ENCODE data around the gene NT5C3A.
"Not testable (repeated sequence)": the region's sequence is repeated elsewhere in the genome, so short reads cannot be mapped to it uniquely, and the experiment has no call there.

The NT5C3A gene

GRCh38 chr7:32992750-32993149 lies 69.8 kb downstream of the NT5C3A start:
- H3K36me3 Mint-ChIP-seq (ENCODE audit: low read depth); H3K4me3 Mint-ChIP-seq; H3K27me3 Mint-ChIP-seq (ENCODE audit: low read depth); H3K27ac Mint-ChIP-seq; H3K9me3 Mint-ChIP-seq: not testable (repeated sequence)
- peaks cover 15% of the 10 kb centered on the region for H3K4me1 Mint-ChIP-seq (ENCODE audit: low read depth)

- not testable (repeated sequence) for H3K36me3 Mint-ChIP-seq (ENCODE audit: low read depth); H3K9me3 Mint-ChIP-seq; H3K27ac Mint-ChIP-seq; H3K27me3 Mint-ChIP-seq (ENCODE audit: low read depth); H3K4me3 Mint-ChIP-seq
- H3K4me1 Mint-ChIP-seq (ENCODE audit: low read depth), result peaks cover 15% of the 10 kb centered on the region
Observed at GRCh38 chr7:32991975-32992700, 70.4 kb downstream of the NT5C3A start.

GRCh38 chr7:32991068-32991585 lies 71.4 kb downstream of the NT5C3A start:
- H3K27ac Mint-ChIP-seq; H3K36me3 Mint-ChIP-seq (ENCODE audit: low read depth); H3K4me3 Mint-ChIP-seq; H3K27me3 Mint-ChIP-seq (ENCODE audit: low read depth); H3K9me3 Mint-ChIP-seq: not testable (repeated sequence)
- H3K4me1 Mint-ChIP-seq (ENCODE audit: low read depth), result peaks cover 15% of the 10 kb centered on the region

- H3K27me3 Mint-ChIP-seq (ENCODE audit: low read depth); H3K36me3 Mint-ChIP-seq (ENCODE audit: low read depth); H3K9me3 Mint-ChIP-seq; H3K27ac Mint-ChIP-seq: not testable (repeated sequence)
- Mint-ChIP-seq H3K4me3 (peak overlapping the region; percentile 1), H3K4me1 (ENCODE audit: low read depth) (peaks cover 14% of the 10 kb centered on the region)
Observed at GRCh38 chr7:32988148-32988547, 74.4 kb downstream of the NT5C3A start.

GRCh38 chr7:32979902-32980301 lies 82.7 kb downstream of the NT5C3A start:
- not testable (repeated sequence) for H3K4me1 Mint-ChIP-seq (ENCODE audit: low read depth)

GRCh38 chr7:32979246-32979645 lies 83.3 kb downstream of the NT5C3A start:
- not testable (repeated sequence) for H3K4me1 Mint-ChIP-seq (ENCODE audit: low read depth); H3K27ac Mint-ChIP-seq; H3K9me3 Mint-ChIP-seq; H3K4me3 Mint-ChIP-seq; H3K27me3 Mint-ChIP-seq (ENCODE audit: low read depth); H3K36me3 Mint-ChIP-seq (ENCODE audit: low read depth)

More at GRCh38 chr7:32979902-32980301, 82.7 kb downstream of the NT5C3A start:
- H3K27ac Mint-ChIP-seq; H3K4me3 Mint-ChIP-seq; H3K27me3 Mint-ChIP-seq (ENCODE audit: low read depth); H3K36me3 Mint-ChIP-seq (ENCODE audit: low read depth); H3K9me3 Mint-ChIP-seq: not testable (repeated sequence)

GRCh38 chr7:32977159-32977558 lies 85.4 kb downstream of the NT5C3A start:
- H3K9me3 Mint-ChIP-seq; H3K36me3 Mint-ChIP-seq (ENCODE audit: low read depth); H3K4me3 Mint-ChIP-seq; H3K27ac Mint-ChIP-seq; H3K4me1 Mint-ChIP-seq (ENCODE audit: low read depth): not testable (repeated sequence)
- H3K27me3 Mint-ChIP-seq (ENCODE audit: low read depth), result peaks cover 12% of the 10 kb centered on the region

GRCh38 chr7:32971967-32972366 lies 90.6 kb downstream of the NT5C3A start:
- peaks cover 10% of the 10 kb centered on the region for H3K27me3 Mint-ChIP-seq (ENCODE audit: low read depth)
- H3K27ac Mint-ChIP-seq; H3K9me3 Mint-ChIP-seq; H3K36me3 Mint-ChIP-seq (ENCODE audit: low read depth); H3K4me3 Mint-ChIP-seq; H3K4me1 Mint-ChIP-seq (ENCODE audit: low read depth): not testable (repeated sequence)

- H3K4me1 Mint-ChIP-seq (ENCODE audit: low read depth); H3K36me3 Mint-ChIP-seq (ENCODE audit: low read depth); H3K9me3 Mint-ChIP-seq; H3K4me3 Mint-ChIP-seq; H3K27me3 Mint-ChIP-seq (ENCODE audit: low read depth); H3K27ac Mint-ChIP-seq: not testable (repeated sequence)
Observed at GRCh38 chr7:32967268-32967582, 95.4 kb downstream of the NT5C3A start.

- not testable (repeated sequence) for H3K4me1 Mint-ChIP-seq (ENCODE audit: low read depth); H3K36me3 Mint-ChIP-seq (ENCODE audit: low read depth); H3K9me3 Mint-ChIP-seq; H3K27ac Mint-ChIP-seq; H3K27me3 Mint-ChIP-seq (ENCODE audit: low read depth); H3K4me3 Mint-ChIP-seq
Observed at GRCh38 chr7:32966489-32967267, 95.9 kb downstream of the NT5C3A start.

- H3K4me1 Mint-ChIP-seq (ENCODE audit: low read depth); H3K27ac Mint-ChIP-seq; H3K4me3 Mint-ChIP-seq; H3K36me3 Mint-ChIP-seq (ENCODE audit: low read depth); H3K9me3 Mint-ChIP-seq: not testable (repeated sequence)
- peaks cover 12% of the 10 kb centered on the region for H3K27me3 Mint-ChIP-seq (ENCODE audit: low read depth)
Observed at GRCh38 chr7:32964461-32965159, 98.0 kb downstream of the NT5C3A start.
